Thyroid gland (tissue), 4 donors: Measurements from ENCODE around the gene ACAD10.
"Not testable (repeated sequence)": the region's sequence is repeated elsewhere in the genome, so short reads cannot be mapped to it uniquely, and the experiment has no call there.

Source experiments
- POLR2A ChIP-seq, 2 donors: fragments of 450-650 bp; IDR thresholded peaks; one replicate each; pipeline ENCODE4 v1.6.1; 2017; ENCODE audit warnings: antibody characterized with exemption in 2 of 2, mild to moderate bottlenecking in 2 of 2, moderate library complexity in 1 of 2
- TF ChIP-seq, protein P1 (sequence below), 6 experiments: fragments of 200-600 bp in 3 of 6; fragments of 450-650 bp in 3 of 6; sonication (generic) in 3 of 6; IDR thresholded peaks; one replicate each; pipeline ENCODE4 v1.5.1; 2016 to 2019; ENCODE audit warnings: antibody characterized with exemption in 6 of 6, mild to moderate bottlenecking in 2 of 6, inconsistent platforms in 1 of 6, moderate library complexity in 1 of 6

DNA sequence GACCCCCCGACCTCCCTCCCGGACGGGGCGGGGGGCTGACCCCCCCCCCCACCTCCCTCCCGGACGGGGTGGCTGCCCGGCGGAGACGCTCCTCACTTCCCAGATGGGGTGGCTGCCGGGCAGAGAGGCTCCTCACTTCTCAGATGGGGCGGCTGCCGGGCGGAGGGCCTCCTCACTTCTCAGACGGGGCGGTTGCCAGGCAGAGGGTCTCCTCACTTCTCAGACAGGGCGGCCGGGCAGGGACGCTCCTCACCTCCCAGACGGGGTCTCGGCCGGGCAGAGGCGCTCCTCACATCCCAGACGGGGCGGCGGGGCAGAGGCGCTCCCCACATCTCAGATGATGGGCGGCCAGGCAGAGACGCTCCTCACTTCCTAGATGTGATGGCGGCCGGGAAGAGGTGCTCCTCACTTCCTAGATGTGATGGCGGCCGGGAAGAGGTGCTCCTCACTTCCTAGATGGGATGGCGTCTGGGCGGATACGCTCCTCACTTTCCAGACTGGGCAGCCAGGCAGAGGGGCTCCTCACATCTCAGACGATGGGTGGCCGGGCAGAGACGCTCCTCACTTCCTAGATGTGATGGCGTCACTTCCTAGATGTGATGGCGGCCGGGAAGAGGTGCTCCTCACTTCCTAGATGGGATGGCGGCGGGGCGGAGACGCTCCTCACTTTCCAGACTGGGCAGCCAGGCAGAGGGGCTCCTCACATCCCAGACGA lies 38.0 kb downstream of the ACAD10 start:
- TF ChIP-seq, protein P1, sequence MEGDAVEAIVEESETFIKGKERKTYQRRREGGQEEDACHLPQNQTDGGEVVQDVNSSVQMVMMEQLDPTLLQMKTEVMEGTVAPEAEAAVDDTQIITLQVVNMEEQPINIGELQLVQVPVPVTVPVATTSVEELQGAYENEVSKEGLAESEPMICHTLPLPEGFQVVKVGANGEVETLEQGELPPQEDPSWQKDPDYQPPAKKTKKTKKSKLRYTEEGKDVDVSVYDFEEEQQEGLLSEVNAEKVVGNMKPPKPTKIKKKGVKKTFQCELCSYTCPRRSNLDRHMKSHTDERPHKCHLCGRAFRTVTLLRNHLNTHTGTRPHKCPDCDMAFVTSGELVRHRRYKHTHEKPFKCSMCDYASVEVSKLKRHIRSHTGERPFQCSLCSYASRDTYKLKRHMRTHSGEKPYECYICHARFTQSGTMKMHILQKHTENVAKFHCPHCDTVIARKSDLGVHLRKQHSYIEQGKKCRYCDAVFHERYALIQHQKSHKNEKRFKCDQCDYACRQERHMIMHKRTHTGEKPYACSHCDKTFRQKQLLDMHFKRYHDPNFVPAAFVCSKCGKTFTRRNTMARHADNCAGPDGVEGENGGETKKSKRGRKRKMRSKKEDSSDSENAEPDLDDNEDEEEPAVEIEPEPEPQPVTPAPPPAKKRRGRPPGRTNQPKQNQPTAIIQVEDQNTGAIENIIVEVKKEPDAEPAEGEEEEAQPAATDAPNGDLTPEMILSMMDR (IDR thresholded peaks at IDR 0.05) = not testable (repeated sequence)
- TF ChIP-seq POLR2A (IDR thresholded peaks at IDR 0.05) = not testable (repeated sequence)
